ENCODE measurements around the gene LYPD6B.

- TF ChIP-seq CTCF (conservative IDR thresholded peaks at IDR 0.05; ENCODE audit: low read depth, low read length) (no peak), EZH2 (IDR thresholded peaks at IDR 0.05; ENCODE audit: low read length, unreplicated experiment) (no peak)
Observed at GRCh38 chr2:149122516-149122915, 84.0 kb downstream of the LYPD6B start.

Measured in PC-3 (cell line).